Psoas muscle (tissue), 8 donors: ENCODE data around the gene CBFA2T3. TPM values are rescaled to one million over a fixed set of nuclear protein-coding genes. Genes with fewer than 3 reads are reported as not detected.

Experiments used
- ATAC-seq, 4 donors: fragments of 200-7000 bp; cut with Tn5 transposase; one replicate each; pipeline ENCODE4 v1.9.1; 2020; ENCODE audit warnings: moderate library complexity in 3 of 4, mild to moderate bottlenecking in 2 of 4
- DNase-seq, 2 donors: peaks; one replicate each; pipeline ENCODE4 v3.0.0-alpha.2; 2020
- H3K27ac ChIP-seq: fragments of 200-600 bp; one replicate; pipeline ENCODE4 v1.8.0; 2022
- H3K27me3 ChIP-seq, 3 donors: fragments of 200-600 bp in 1 of 3; one replicate each; pipeline versions ENCODE4 v1.6.1 to v1.8.0; 2013 to 2022; ENCODE audit warnings: low read length in 2 of 3, mild to moderate bottlenecking in 2 of 3, moderate library complexity in 1 of 3; ENCODE audit not compliant: insufficient read depth in 3 of 3
- H3K36me3 ChIP-seq, 2 donors: fragments of 200-600 bp in 1 of 2; one replicate each; pipeline versions ENCODE4 v1.6.1 to v1.8.0; 2013 to 2022; ENCODE audit warnings: low read depth in 1 of 2, mild to moderate bottlenecking in 1 of 2, moderate library complexity in 1 of 2; ENCODE audit not compliant: insufficient read depth in 1 of 2
- H3K4me1 ChIP-seq: fragments of 200-600 bp; one replicate; pipeline ENCODE4 v1.8.0; 2022
- H3K4me3 ChIP-seq: fragments of 200-600 bp; one replicate; pipeline ENCODE4 v1.8.0; 2022; ENCODE audit warnings: mild to moderate bottlenecking
- H3K9me3 ChIP-seq: fragments of 200-600 bp; one replicate; pipeline ENCODE4 v1.8.0; 2022
- CTCF ChIP-seq: fragments of 200-600 bp; IDR thresholded peaks from one replicate; pipeline ENCODE4 v1.8.0; 2022; ENCODE audit warnings: antibody characterized with exemption
- WGBS, 3 donors: extraction: QIAGEN DNeasy Blood & Tissue Kit; methylation state at CpG; one replicate each; pipeline versions ENCODE4 v1.1.6 to v1.1.7; 2013; 5-methylcytosine and 5-hydroxymethylcytosine counted together
- intact Hi-C, 2 donors: fragments of 100-400 bp; cut with DNase I; formaldehyde crosslinking; loops; one replicate each; pipeline versions ENCODE4 v1.11.0 to v1.14.2; 2022
- polyA plus RNA-seq, 3 donors: library from polyadenylated mRNA; stranded (reverse); fragments of 200-250 nt; gene quantifications; one replicate each; pipeline ENCODE4 v1.2.3, GENCODE V29; 2013
- total RNA-seq, 4 donors: library from RNA; stranded (reverse); fragmentation: NEBNext Ultra II Directional in 2 of 4; extraction: Animal tissue kit (Norgen Biotek cat#: 25700) in 2 of 4; gene quantifications; one replicate each; pipeline versions ENCODE4 v1.2.1 to v1.2.4, GENCODE V29; 2021 to 2023
- donor health status: healthy with polysubstance abuse.
- donor health status: DM: no; HTN: no; CAD: no; lungs with moderate emphysema.
- donor health status: Bipolar disorder and iron deficiency.
- donor health status: healthy.
- donor health status: DM: yes; HTN: yes; CAD: no.
- donor health status: DM: no; HTN: no; CAD: no.
- donor health status: DM: no; HTN: no; CAD: no.
- donor health status: DM: yes; HTN: yes; CAD: no.

Gene CBFA2T3
- total and polyA plus RNA-seq, 7 donors, result 2.6 to 15.0 (median 6.0) TPM

- no peak for TF ChIP-seq CTCF
Observed at GRCh38 chr16:88995194-88995593, 18.2 kb upstream of the CBFA2T3 start.

GRCh38 chr16:88994695-88995094, 17.7 kb upstream of the CBFA2T3 start:
- no peak for ATAC-seq
- TF ChIP-seq CTCF, result no peak
- intact Hi-C loops, result no loop called here

More at GRCh38 chr16:88995194-88995593, 18.2 kb upstream of the CBFA2T3 start:
- ATAC-seq (no peak), DNase-seq (no peak)
- 74 to 81% (median 76%) methylated on average over 16 of the region's 16 CpGs for WGBS, 3 donors
- H3K27ac ChIP-seq, result no peak overlapping the region
- no peaks in the 10 kb centered on the region for H3K4me1 ChIP-seq
- H3K27me3 ChIP-seq, result peaks cover 0 to 76% (median 17%) of the 10 kb centered on the region in 3 donors
- intact Hi-C loops, result no loop called here
- H3K9me3 ChIP-seq, result peaks cover 10% of the 10 kb centered on the region
- H3K36me3 ChIP-seq, result no peaks in the 10 kb centered on the region
- no peak overlapping the region for H3K4me3 ChIP-seq

GRCh38 chr16:88993946-88994600, 17.1 kb upstream of the CBFA2T3 start:
- Histone ChIP-seq H3K4me1 (no peaks in the 10 kb centered on the region), H3K4me3 (no peak overlapping the region), H3K9me3 (peaks cover 9% of the 10 kb centered on the region), H3K27ac (no peak overlapping the region), H3K27me3 (peaks cover 0 to 81% (median 19%) of the 10 kb centered on the region in 3 donors), H3K36me3 (no peaks in the 10 kb centered on the region)
- DNase-seq, result no peak
- intact Hi-C loops, result no loop called here
- TF ChIP-seq CTCF, result no peak
- WGBS, 3 donors, result 68 to 73% (median 69%) methylated on average over 17 to 19 of the region's 19 CpGs
- no peak for ATAC-seq

More at GRCh38 chr16:88994695-88995094, 17.7 kb upstream of the CBFA2T3 start:
- no peaks in the 10 kb centered on the region for H3K36me3 ChIP-seq
- no peak for DNase-seq
- H3K27me3 ChIP-seq, result peaks cover 0 to 77% (median 19%) of the 10 kb centered on the region in 3 donors
- no peak overlapping the region for H3K27ac ChIP-seq
- H3K4me3 ChIP-seq, result no peak overlapping the region
- H3K9me3 ChIP-seq, result peaks cover 10% of the 10 kb centered on the region
- no peaks in the 10 kb centered on the region for H3K4me1 ChIP-seq
- 69 to 74% (median 71%) methylated on average over 12 of the region's 12 CpGs for WGBS, 3 donors

- WGBS, 3 donors, result 0 to 5% (median 2%) methylated on average over 6 of the region's 6 CpGs
- DNase-seq (no peak), ATAC-seq (no peak)
- peaks cover 0 to 82% (median 15%) of the 10 kb centered on the region in 3 donors for H3K27me3 ChIP-seq
- no peak overlapping the region for H3K4me3 ChIP-seq
- H3K4me1 ChIP-seq, result no peaks in the 10 kb centered on the region
- H3K9me3 ChIP-seq, result peaks cover 5% of the 10 kb centered on the region
- no peak for TF ChIP-seq CTCF
- intact Hi-C loops, result no loop called here
- no peaks in the 10 kb centered on the region for H3K36me3 ChIP-seq
- H3K27ac ChIP-seq, result no peak overlapping the region
Observed at GRCh38 chr16:88993166-88993761, 16.3 kb upstream of the CBFA2T3 start.
